HEK293 (cell line): ENCODE data around the gene GID8.
A peak's percentile ranks its signal among the peaks of the same experiment; 100 is the strongest.

Experiments
- GLIS1 ChIP-seq: fragments of 450-650 bp; formaldehyde crosslinking; IDR thresholded peaks from 2 replicates; pipeline ENCODE4 v1.5.1; 2016; ENCODE audit warnings: missing biosample characterization, missing genetic modification characterization
- KLF1 ChIP-seq: fragments of 450-650 bp; formaldehyde crosslinking; IDR thresholded peaks from 2 replicates; pipeline ENCODE4 v1.5.1; 2016; ENCODE audit warnings: missing biosample characterization, missing genetic modification characterization
- KLF16 ChIP-seq: fragments of 450-650 bp; formaldehyde crosslinking; IDR thresholded peaks from 2 replicates; pipeline ENCODE4 v1.5.1; 2017; ENCODE audit warnings: missing biosample characterization, missing genetic modification characterization
- KLF17 ChIP-seq: fragments of 450-650 bp; formaldehyde crosslinking; IDR thresholded peaks from 2 replicates; pipeline ENCODE4 v1.5.1; 2016; ENCODE audit warnings: missing biosample characterization, missing genetic modification characterization
- PRDM4 ChIP-seq: fragments of 450-650 bp; formaldehyde crosslinking; IDR thresholded peaks from 2 replicates; pipeline ENCODE4 v1.5.1; 2017; ENCODE audit warnings: missing biosample characterization, missing genetic modification characterization
- RBAK ChIP-seq: fragments of 450-650 bp; formaldehyde crosslinking; IDR thresholded peaks from 2 replicates; pipeline ENCODE4 v1.5.1; 2016; ENCODE audit warnings: missing biosample characterization, missing genetic modification characterization
- SETDB1 ChIP-seq: IDR thresholded peaks from one replicate; pipeline ENCODE4 v1.6.1; 2017; ENCODE audit warnings: mild to moderate bottlenecking, low read length, moderate library complexity, mixed read lengths; ENCODE audit not compliant: insufficient read length
- SP7 ChIP-seq: fragments of 450-650 bp; formaldehyde crosslinking; IDR thresholded peaks from 2 replicates; pipeline ENCODE4 v1.5.1; 2016; ENCODE audit warnings: missing biosample characterization, missing genetic modification characterization
- YY1 ChIP-seq: fragments of 450-650 bp; formaldehyde crosslinking; IDR thresholded peaks from 2 replicates; pipeline ENCODE4 v1.5.1; 2018; ENCODE audit warnings: missing biosample characterization, missing genetic modification characterization
- YY2 ChIP-seq: fragments of 450-650 bp; formaldehyde crosslinking; IDR thresholded peaks from 2 replicates; pipeline ENCODE4 v1.5.1; 2016; ENCODE audit warnings: missing biosample characterization, missing genetic modification characterization
- ZBTB11 ChIP-seq: fragments of 450-650 bp; formaldehyde crosslinking; conservative IDR thresholded peaks from 2 replicates; pipeline ENCODE4 v1.5.1; 2016; ENCODE audit warnings: low read depth, missing biosample characterization, missing genetic modification characterization
- ZFHX2 ChIP-seq: fragments of 450-650 bp; formaldehyde crosslinking; conservative IDR thresholded peaks from 2 replicates; pipeline ENCODE4 v1.5.1; 2016; ENCODE audit warnings: missing biosample characterization, missing genetic modification characterization
- ZIC2 ChIP-seq: fragments of 450-650 bp; formaldehyde crosslinking; IDR thresholded peaks from 2 replicates; pipeline ENCODE4 v1.5.1; 2016; ENCODE audit warnings: missing biosample characterization, missing genetic modification characterization
- ZNF138 ChIP-seq: fragments of 450-650 bp; formaldehyde crosslinking; IDR thresholded peaks from 2 replicates; pipeline ENCODE4 v1.5.1; 2016; ENCODE audit warnings: missing biosample characterization, missing genetic modification characterization, borderline replicate concordance
- ZNF184 ChIP-seq: fragments of 450-650 bp; IDR thresholded peaks from 2 replicates; pipeline ENCODE4 v1.5.1; 2018; ENCODE audit warnings: missing biosample characterization, mild to moderate bottlenecking, missing genetic modification characterization
- ZNF266 ChIP-seq: fragments of 450-650 bp; formaldehyde crosslinking; IDR thresholded peaks from 2 replicates; pipeline ENCODE4 v1.5.1; 2016; ENCODE audit warnings: missing biosample characterization, missing genetic modification characterization, low read depth
- ZNF292 ChIP-seq: fragments of 450-650 bp; formaldehyde crosslinking; IDR thresholded peaks from 2 replicates; pipeline ENCODE4 v1.5.1; 2016; ENCODE audit warnings: low read depth, missing biosample characterization, missing genetic modification characterization, borderline replicate concordance
- ZNF394 ChIP-seq: fragments of 450-650 bp; formaldehyde crosslinking; IDR thresholded peaks from 2 replicates; pipeline ENCODE4 v1.5.1; 2016; ENCODE audit warnings: missing biosample characterization, missing genetic modification characterization, mild to moderate bottlenecking, moderate library complexity, borderline replicate concordance
- ZNF433 ChIP-seq: fragments of 450-650 bp; formaldehyde crosslinking; IDR thresholded peaks from 2 replicates; pipeline ENCODE4 v1.5.1; 2016; ENCODE audit warnings: missing biosample characterization, missing genetic modification characterization, low read depth
- ZNF513 ChIP-seq: fragments of 450-650 bp; IDR thresholded peaks from 2 replicates; pipeline ENCODE4 v1.5.1; 2018; ENCODE audit warnings: missing biosample characterization, missing genetic modification characterization
- ZNF529 ChIP-seq: fragments of 450-650 bp; formaldehyde crosslinking; IDR thresholded peaks from 2 replicates; pipeline ENCODE4 v1.5.1; 2017; ENCODE audit warnings: missing genetic modification characterization, missing biosample characterization; ENCODE audit not compliant: insufficient replicate concordance
- ZNF600 ChIP-seq: fragments of 450-650 bp; formaldehyde crosslinking; IDR thresholded peaks from 2 replicates; pipeline ENCODE4 v1.5.1; 2016; ENCODE audit warnings: missing biosample characterization, missing genetic modification characterization
- ZNF629 ChIP-seq: fragments of 450-650 bp; formaldehyde crosslinking; IDR thresholded peaks from 2 replicates; pipeline ENCODE4 v1.5.1; 2017; ENCODE audit warnings: missing biosample characterization, missing genetic modification characterization
- ZNF639 ChIP-seq: fragments of 450-650 bp; formaldehyde crosslinking; IDR thresholded peaks from 2 replicates; pipeline ENCODE4 v1.5.1; 2016; ENCODE audit warnings: missing biosample characterization, missing genetic modification characterization
- ZNF658 ChIP-seq: fragments of 450-650 bp; formaldehyde crosslinking; IDR thresholded peaks from 2 replicates; pipeline ENCODE4; 2016; ENCODE audit warnings: missing biosample characterization, missing genetic modification characterization
- ZNF664 ChIP-seq: fragments of 450-650 bp; formaldehyde crosslinking; IDR thresholded peaks from 2 replicates; pipeline ENCODE4 v1.5.1; 2016; ENCODE audit warnings: missing biosample characterization, missing genetic modification characterization
- ZNF707 ChIP-seq: fragments of 450-650 bp; formaldehyde crosslinking; IDR thresholded peaks from 2 replicates; pipeline ENCODE4 v1.5.1; 2016; ENCODE audit warnings: missing biosample characterization, missing genetic modification characterization
- ZNF785 ChIP-seq: fragments of 450-650 bp; formaldehyde crosslinking; IDR thresholded peaks from 2 replicates; pipeline ENCODE4 v1.5.1; 2016; ENCODE audit warnings: missing biosample characterization, missing genetic modification characterization
- ZXDB ChIP-seq: fragments of 450-650 bp; formaldehyde crosslinking; IDR thresholded peaks from 2 replicates; pipeline ENCODE4 v1.5.1; 2016; ENCODE audit warnings: missing biosample characterization, missing genetic modification characterization

The GID8 gene

GRCh38 chr20:62925420-62926228, 12.3 kb upstream of the GID8 start (continued):
- peak; percentile 45; the same call in 1 of the 2 replicates for TF ChIP-seq KLF17 (tag by site-specific recombination)
- no peak for TF ChIP-seq ZFHX2
- peak; percentile 58 for TF ChIP-seq ZXDB (tag by site-specific recombination)
- no peak for TF ChIP-seq ZNF658 (tag by site-specific recombination)
- TF ChIP-seq KLF16 = peak; percentile 69; the same call in 1 of the 2 replicates
- TF ChIP-seq ZNF184 (tag by site-specific recombination) = no peak
- peak; percentile 42 for TF ChIP-seq SP7
- TF ChIP-seq ZNF138 = no peak
- peak; percentile 30; the same call in 1 of the 2 replicates for TF ChIP-seq ZIC2 (tag by site-specific recombination)
- no peak for TF ChIP-seq RBAK (tag by site-specific recombination)
- TF ChIP-seq ZNF266 (tag by site-specific recombination) = no peak
- no peak for TF ChIP-seq SETDB1
- no peak for TF ChIP-seq ZNF292 (tag by site-specific recombination)
- TF ChIP-seq YY1 (tag by site-specific recombination) = no peak
- no peak for TF ChIP-seq ZNF664 (tag by site-specific recombination)
- TF ChIP-seq ZNF513 (tag by site-specific recombination) = no peak
- TF ChIP-seq ZBTB11 = 0 out of 2 replicates have a peak, but pooled peaks have one; percentile 21
- TF ChIP-seq ZNF394 = 0 out of 2 replicates have a peak, but pooled peaks have one; percentile 12
- TF ChIP-seq KLF1 = 0 out of 2 replicates have a peak, but pooled peaks have one; percentile 9
- no peak for TF ChIP-seq ZNF433 (tag by site-specific recombination)
- peak; percentile 20; the same call in 1 of the 2 replicates for TF ChIP-seq GLIS1
- no peak for TF ChIP-seq ZNF529 (tag by site-specific recombination)
- no peak for TF ChIP-seq PRDM4 (tag by site-specific recombination)
- peak; percentile 64; the same call in 1 of the 2 replicates for TF ChIP-seq ZNF600
- no peak for TF ChIP-seq ZNF639 (tag by site-specific recombination)
- no peak for TF ChIP-seq ZNF785
- TF ChIP-seq ZNF629 (tag by site-specific recombination) = peak; percentile 10; the same call in 1 of the 2 replicates
- TF ChIP-seq YY2 = no peak
- no peak for TF ChIP-seq ZNF707 (tag by site-specific recombination)
